ENCODE data around the gene VWA5B2.

- no peak for TF ChIP-seq CTCF (IDR thresholded peaks at IDR 0.05; ENCODE audit: low read depth, low read length)
- no peak for TF ChIP-seq MAX (IDR thresholded peaks at IDR 0.05; ENCODE audit: low read depth, low read length)
Observed at GRCh38 chr3:184235381-184236032, 6.1 kb downstream of the VWA5B2 start.
